ENCODE measurements around the gene GUCY2C. TPM values are rescaled to one million over a fixed set of nuclear protein-coding genes. Genes with fewer than 3 reads are reported as not detected.

GUCY2C gene
- 0.05 TPM in 1 of 2 replicates, not detected in the other for total RNA-seq (2014; rRNA removed; shearing (Covaris generic))

GRCh38 chr12:14696265-14696741, at the start of gene GUCY2C:
GUCY2C (minus strand) TSS chr12:14696599; CDS start chr12:14696448, 151 bp downstream.

GRCh38 chr12:14567351-14568162, 128.8 kb downstream of the GUCY2C start, which contains the start of gene PLBD1:
PLBD1 (minus strand) TSS chr12:14567883; CDS start chr12:14567696, 187 bp downstream.

Other genes starting within 250 kb of the GUCY2C start
- not detected in 2 replicates for gene PLBD1, start 128.7 kb downstream of the GUCY2C start, total RNA-seq (2014; rRNA removed; shearing (Covaris generic))
- gene WBP11, start 106.9 kb upstream of the GUCY2C start, total RNA-seq (2014; rRNA removed; shearing (Covaris generic)): 43.5 and 64.8 TPM in 2 replicates
- gene C12orf60, start 107.1 kb upstream of the GUCY2C start, total RNA-seq (2014; rRNA removed; shearing (Covaris generic)): 0.69 and 0.94 TPM in 2 replicates
- gene SMCO3, start 117.6 kb upstream of the GUCY2C start, total RNA-seq (2014; rRNA removed; shearing (Covaris generic)): not detected in 2 replicates
- gene ART4, start 146.9 kb upstream of the GUCY2C start, total RNA-seq (2014; rRNA removed; shearing (Covaris generic)): not detected in 2 replicates
- 10.9 and 18.3 TPM in 2 replicates for gene MGP, start 189.3 kb upstream of the GUCY2C start, total RNA-seq (2014; rRNA removed; shearing (Covaris generic))
- gene ERP27, start 241.9 kb upstream of the GUCY2C start, total RNA-seq (2014; rRNA removed; shearing (Covaris generic)): not detected in 2 replicates

Measured in A375 (cell line).